Mammary epithelial cell (primary cell): ENCODE measurements around the gene SPATA2.

Experiments used
- CTCF ChIP-seq, 2 donors: IDR thresholded peaks in 1 of 2; conservative IDR thresholded peaks in 1 of 2; 2 replicates each; pipeline ENCODE4 v1.5.1; 2011 to 2012; ENCODE audit warnings: inconsistent platforms in 2 of 2, low read length in 2 of 2, mild to moderate bottlenecking in 2 of 2, control low read depth in 1 of 2, low read depth in 1 of 2; ENCODE audit not compliant: insufficient read depth in 1 of 2; ENCODE audit errors: extremely low read depth in 1 of 2
- EZH2 ChIP-seq: IDR thresholded peaks from 2 replicates; pipeline ENCODE4 v1.6.1; 2012; ENCODE audit warnings: low read length, inconsistent platforms, borderline replicate concordance

- TF ChIP-seq CTCF (conservative IDR thresholded peaks at IDR 0.05 in 1 of 2, IDR thresholded peaks at IDR 0.05 in 1 of 2; ENCODE audit: extremely low read depth in 1 of 2, insufficient read depth in 1 of 2, low read depth in 1 of 2, low read length in 2 of 2) (no peak), EZH2 (no peak)
These were observed 13.7 kb downstream of the SPATA2 start for GRCh38 chr20:49901588-49901987.
